GM12891 (cell line): Measurements from ENCODE around the gene ARHGEF37.

ENCODE experiments used
- POLR2A ChIP-seq: IDR thresholded peaks from 2 replicates; pipeline ENCODE4 v1.6.1; 2011; ENCODE audit warnings: low read depth, low read length, control low read depth
- POLR2AphosphoS5 ChIP-seq: IDR thresholded peaks from 2 replicates; pipeline ENCODE4 v1.6.1; 2011; ENCODE audit warnings: low read depth, low read length, control low read depth
- TAF1 ChIP-seq: IDR thresholded peaks from 2 replicates; pipeline ENCODE4 v1.6.1; 2011; ENCODE audit warnings: low read depth, low read length, control low read depth

DNA sequence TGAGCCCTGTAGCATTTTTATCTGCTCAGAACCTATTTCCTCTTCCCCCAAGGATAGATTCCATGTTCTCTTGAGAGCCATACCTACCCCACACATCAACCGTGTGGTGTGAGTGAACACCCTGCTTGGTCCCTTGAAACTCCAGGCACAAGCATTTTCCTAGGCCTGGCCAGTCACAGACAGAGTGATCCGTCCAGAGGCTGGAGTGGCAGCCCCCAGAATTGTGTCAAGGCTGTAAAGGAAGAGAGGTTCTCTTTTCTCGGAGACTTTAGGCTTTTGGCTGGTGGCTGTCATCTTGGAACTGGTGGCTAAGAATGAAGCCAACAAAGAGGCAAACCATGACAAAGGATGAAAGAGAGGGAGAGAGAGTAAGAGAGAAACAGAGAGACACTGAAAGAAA is 66.0 kb downstream of the ARHGEF37 start:
- TF ChIP-seq POLR2A (no peak), POLR2AphosphoS5 (no peak), TAF1 (no peak)
